Fibroblast of upper back skin (primary cell): Measurements from ENCODE around the gene PAH.

ENCODE experiments used
- DNase-seq: peaks from one replicate; pipeline ENCODE4 v3.0.0-alpha.2; 2013

PAH gene

DNA sequence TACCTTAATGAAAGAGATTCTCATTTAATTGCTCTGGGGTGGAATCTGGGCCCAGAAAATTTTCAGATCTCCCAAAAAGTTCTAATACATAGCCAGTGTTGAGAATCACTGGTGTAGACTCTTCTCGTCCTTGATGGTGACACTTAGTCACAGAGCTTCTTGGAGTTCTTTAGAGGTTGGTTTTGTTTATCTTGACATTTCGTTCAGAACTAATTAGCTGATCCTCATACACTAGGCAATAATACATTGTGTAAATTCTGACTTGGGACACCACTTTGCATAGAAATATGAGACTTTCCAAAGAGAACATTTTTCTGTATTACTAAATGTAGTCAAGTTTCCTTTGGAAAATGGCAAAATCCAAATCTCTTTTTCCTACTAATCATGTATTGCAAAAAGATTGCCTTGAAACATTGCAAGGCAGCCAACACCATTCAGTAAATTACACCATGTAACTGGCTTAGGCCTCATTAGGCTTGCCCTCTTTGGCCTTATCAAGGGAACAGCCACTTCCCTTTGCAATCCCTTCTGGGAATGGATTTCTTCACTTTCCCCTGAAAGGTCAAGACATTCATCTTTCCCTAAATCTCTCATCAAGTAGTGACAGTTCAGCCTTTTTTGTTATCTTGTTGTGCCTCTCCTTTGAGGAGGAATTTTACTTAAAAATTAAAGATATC is 102.2 kb downstream of the PAH start:
- DNase-seq = no peak

DNA sequence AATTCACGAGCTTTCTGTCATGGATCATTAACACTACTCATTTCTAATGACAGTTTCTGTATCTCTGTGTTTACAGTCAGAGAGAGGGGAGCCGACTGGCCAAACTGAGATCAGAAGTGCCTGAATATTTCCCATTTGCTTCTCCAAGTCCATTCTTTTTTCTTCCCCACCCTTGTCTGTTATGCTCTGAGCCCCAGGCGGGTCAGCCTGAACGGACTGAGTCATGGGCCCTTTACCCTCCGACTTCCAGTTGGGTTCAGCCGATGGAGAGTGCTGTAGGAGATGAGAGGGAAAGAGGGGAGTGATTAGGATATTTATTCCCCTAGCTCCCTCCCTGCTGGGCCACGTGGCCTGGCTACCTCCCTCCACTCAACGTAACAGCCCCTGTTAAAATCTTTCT is 104.7 kb downstream of the PAH start:
- no peak for DNase-seq

DNA sequence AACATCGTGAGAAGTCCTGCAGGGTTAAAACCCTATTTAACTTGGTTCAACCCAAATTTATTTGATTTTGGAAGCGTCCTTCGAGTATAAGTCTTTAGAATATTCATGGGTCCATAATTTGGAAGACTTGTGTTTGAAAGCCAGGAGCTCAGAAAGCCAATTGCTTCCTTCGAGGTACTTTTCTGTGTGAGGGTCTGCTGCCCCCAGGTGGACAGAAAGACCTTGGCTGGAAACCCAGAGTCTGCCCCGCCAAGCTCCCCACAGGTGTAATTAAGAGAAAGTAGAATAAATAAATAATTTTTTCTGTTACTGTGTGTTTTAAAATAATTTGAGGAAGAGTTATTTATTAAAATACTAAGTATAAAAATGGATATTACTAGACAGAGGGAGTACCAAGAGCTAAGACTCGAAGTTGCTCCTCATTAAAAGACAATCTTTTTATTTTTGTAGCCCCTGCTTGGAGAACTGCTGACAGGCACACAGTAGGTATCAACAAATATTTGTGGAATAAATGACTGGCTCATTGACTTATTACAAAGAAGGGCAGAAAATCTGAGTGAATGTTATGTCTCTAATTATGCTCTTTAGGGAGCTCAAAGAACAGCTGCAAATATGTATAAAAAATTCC is 105.8 kb downstream of the PAH start:
- DNase-seq = peak; percentile 14

DNA sequence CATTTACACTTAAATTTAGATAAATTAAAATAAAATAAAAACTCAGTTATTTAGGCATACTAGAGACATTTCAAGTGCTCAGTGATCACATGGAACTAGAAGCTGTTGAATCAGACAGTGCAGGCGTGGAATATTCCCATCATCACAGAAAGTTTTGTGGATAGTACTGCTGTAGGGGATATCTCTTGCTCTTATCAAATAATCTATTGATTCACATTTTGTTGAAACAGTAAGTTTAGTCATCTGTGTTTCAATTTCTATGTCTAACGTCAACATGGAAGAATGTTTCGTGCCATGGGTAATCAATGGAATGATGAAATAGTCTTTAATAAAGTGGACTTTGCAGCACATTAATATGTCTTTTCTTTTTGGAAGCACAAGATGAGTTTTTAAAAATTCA is 108.6 kb downstream of the PAH start:
- DNase-seq = no peak

DNA sequence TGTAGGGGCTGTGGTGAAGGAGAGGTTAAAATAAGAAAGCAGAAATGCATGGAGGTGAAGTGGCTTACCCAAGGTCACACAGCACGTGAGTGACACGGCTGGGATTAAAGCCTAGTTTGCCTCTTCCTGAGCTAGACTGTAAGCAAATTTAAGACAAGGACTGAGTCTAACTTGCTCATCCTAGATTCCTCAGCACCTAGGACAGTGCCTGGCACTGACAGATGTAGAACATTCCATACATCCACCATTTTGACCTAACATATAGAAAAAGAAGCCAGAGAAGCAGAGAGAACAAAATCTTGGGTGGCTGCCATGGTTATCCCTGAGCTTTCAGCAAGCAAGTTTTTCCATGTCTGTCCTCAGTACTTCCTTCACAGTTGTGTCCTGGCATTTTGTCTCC is 110.5 kb downstream of the PAH start:
- DNase-seq = no peak

DNA sequence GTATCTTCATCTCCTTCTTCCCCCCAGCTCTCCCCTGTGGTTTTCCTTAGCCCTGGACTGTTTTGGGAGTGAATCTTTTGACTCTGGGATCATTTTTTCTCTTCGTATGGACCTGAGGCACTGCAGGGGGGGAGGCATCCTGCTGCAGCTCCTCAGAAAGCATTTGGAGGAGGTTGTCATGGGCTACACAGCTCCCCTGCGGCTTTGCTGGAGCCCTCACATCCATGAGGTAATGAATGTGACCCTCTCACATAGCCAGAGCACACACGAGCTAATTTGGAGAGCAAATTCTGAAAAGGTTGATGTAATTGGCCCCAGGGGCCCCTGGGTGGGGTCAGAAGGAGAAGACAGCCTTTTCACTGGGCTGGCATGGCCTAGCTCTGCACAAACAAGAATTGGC is 110.9 kb downstream of the PAH start:
- DNase-seq = no peak

DNA sequence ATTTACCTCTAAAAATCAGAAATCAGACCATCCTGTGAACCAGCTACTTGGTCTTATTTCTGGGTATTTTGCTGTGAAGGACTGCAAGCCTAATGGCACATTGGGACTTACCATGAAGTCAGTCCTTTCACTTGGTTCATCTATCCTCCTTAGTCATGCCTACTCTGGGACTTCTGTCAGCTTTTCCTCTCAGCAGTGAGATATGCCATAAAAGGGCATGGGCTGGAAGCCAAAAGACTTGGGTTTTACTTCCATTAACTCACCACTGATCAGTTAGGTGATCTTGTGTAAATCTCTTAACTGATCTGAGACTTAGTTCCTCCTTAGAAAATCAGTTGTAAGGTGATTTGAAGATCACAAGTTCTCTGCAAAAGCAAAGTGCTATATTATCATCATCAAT is 116.5 kb downstream of the PAH start:
- no peak for DNase-seq

DNA sequence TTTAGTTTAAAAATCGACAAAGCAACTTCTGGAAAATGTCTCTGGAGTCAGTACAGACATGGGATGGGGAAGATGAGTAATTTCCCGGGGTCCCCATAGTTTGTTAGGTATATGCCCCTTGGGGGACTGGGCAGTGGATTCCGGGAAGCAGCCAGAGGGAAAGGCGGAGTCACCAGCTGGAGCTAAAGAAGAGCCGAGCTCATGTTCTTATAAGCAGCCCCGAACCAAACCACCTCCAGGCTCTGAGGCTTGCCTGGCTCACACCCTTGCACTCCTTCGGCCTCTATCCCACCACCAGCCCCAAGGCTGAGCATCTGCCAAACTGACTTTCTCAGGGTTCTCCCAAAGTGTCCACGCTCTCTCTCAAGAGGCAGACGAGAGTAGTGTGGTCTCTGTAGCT is 117.8 kb downstream of the PAH start:
- DNase-seq = no peak

DNA sequence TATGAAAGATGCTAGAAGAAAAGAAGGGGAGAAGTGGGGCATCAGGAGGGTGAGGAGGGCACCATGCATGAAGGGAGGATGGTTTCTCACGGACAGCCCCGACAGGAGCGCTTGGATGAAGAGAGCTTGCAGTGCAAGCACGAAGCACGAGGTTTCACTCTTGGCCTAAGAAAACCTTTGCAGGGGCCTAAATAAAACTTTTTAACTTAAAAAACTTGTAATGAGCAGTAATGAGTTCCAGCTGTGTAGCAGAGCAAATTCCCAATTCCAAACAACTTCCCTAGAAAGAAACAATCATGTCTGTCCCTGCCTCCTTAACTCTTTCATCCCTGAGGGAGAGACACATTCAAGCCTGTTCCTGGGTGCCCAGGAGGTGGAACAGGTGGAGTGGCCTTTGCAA is 119.5 kb downstream of the PAH start:
- no peak for DNase-seq

DNA sequence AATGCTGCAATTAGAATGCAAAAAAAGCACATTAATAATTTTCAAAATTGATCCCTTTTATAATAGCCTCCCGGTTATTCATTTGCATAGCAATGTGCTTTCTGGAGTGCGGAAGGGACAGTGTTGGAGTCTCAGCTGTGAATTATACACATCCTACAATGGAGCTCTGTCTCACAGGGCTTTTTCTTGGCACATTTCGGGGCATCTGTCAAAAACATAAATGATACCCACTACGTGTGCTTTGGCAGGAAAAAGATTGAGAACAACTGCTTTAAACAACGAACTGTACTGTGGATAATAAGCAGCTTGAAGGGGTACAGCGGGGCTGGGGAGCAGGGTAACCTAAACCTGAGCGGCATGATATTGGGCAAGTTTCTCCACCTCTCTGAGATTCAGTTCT is 123.1 kb downstream of the PAH start:
- DNase-seq = no peak
